OCI-M2 (cell line): ENCODE results near the gene LLGL2.

Experiments used
- DNase-seq: peaks from one replicate; lab custom pipeline; 2025; ENCODE audit not compliant: unreplicated experiment; lab: John Stamatoyannopoulos, UW

LLGL2 gene

DNA sequence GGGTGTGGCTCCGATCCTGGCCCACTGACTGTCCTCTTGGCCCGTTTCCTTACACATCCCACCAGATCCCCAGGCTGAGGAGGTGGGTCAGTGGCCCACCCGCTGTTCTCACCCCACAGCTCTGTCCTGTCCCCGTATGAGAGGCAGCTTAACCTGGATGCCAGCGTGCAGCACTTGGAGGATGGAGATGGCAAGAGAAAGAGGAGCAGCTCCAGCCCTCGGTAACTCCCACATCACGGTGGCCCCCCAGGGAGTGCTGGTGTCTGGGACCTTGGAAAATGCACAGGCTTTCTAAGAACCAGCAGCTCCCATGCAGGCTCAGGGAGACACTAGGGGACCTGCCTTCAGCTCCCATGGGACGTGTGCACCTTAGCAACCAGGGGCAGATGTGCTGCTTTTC, 4.2 kb upstream of the LLGL2 start:
- no peak for DNase-seq

DNA sequence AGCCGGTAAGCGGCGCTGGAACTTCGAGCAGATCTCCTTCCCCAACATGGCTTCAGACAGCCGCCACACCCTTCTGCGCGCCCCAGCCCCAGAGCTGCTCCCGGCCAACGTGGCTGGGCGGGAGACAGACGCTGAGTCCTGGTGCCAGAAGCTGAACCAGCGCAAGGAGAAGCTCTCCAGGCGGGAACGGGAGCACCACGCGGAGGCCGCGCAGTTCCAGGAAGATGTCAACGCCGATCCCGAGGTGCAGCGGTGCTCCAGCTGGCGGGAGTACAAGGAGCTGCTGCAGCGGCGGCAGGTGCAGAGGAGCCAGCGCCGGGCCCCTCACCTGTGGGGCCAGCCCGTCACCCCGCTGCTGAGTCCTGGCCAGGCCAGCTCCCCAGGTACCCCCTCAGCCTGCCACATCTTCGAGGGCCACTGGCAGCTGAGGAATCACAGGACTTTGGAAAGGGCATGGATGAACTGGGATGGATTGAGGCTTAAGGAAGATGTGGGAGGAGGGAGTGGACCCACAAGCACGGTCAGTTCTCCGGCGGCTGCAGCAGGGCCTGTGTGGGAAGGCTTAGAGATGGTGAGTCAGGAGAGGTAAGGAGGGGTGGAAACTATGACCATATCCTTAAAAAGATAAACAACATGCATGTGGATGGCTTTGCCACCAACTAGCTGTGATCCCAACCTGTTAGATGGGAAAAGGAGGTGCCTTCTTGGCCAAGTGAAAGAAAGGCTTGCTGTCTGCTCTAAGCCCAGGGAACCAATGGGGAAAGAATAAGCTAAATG, 3.4 kb upstream of the LLGL2 start:
- no peak for DNase-seq

DNA sequence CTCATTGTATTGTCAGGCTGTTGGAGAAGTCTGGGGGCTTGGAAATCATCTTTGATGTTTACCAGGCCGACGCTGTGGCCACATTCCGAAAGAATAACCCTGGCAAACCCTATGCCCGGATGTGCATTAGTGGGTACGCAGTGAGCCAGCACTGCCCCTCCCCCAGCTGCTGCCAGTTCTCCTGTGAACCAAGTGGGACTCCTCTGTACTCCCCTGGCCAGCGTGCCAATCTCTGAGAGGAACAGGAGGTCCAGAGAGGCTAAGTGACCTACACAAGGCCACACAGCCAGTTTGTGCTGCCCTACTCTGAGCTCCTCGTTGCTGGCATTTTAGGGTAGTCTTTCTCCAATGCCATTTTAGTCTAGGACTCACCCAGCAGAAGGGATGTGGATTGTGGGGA, 1.9 kb upstream of the LLGL2 start:
- no peak for DNase-seq

DNA sequence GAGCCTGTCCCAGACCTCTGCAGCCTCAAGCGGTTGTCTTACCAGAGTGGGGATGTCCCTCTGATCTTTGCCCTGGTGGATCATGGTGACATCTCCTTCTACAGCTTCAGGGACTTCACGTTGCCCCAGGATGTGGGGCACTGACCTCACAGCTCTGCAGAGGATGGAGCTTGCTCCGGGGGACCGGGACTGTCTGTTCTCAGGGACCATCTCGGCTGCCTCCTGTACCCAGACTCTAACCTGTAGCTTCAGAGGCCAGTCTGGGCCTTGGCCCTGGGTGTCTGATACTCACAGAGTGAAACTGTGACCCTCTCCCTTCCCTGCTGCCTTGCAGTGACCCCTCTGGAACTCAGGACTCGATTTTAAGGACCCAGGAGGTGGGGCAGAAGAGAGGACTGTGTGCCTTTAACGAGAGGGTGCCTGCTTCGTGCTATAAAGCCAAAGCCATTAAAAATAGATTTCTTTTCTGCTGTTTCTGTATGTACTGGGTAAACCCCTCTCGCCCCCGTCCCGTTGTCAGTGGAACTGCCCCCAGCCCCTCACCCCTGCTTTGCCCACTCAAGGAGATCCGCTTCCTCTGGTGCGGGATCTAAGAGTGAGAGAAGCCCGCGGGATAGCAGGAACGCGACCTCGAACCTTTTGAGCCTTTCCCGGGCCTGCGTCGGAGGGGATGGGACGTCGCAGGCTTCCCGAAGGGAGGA, 1.1 kb upstream of the LLGL2 start:
- no peak for DNase-seq

DNA sequence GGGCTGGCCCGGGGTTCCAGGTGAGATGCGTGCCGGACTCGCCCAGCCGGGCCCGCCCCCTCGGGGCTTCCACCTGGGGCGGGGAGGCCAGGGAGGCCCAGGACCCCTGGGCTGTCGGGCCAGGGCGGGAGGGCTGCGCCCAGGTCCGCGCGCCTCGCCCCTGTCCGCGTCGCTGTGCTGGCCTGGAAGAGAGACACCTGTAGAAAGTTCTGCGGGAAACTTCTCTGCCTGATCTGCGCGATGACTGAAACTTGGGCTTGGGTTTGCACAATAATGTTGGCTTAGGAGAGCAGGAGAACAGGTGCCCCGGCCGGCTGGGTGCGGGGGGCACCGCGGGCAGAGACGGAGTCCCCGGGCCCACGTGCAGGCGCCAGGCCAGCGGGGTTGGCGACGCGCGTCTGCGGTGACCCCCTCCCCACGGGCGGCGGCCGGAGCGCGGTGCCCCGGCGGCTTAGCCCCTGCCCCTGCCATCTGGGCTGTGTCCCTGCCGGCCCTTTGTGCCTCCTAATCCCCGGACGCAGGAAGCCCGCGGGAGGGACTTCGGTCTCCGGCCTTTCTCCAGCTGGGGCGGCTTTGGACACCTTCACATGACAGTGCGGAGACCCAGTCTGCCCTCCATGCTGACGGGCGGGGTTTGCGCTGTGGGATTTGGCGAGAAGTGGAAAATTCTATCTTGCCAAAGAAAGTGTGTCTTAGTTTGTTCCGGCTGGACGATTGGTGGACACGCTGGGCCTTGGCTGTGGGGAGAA, 483 bp downstream of the LLGL2 start:
- DNase-seq: no peak

DNA sequence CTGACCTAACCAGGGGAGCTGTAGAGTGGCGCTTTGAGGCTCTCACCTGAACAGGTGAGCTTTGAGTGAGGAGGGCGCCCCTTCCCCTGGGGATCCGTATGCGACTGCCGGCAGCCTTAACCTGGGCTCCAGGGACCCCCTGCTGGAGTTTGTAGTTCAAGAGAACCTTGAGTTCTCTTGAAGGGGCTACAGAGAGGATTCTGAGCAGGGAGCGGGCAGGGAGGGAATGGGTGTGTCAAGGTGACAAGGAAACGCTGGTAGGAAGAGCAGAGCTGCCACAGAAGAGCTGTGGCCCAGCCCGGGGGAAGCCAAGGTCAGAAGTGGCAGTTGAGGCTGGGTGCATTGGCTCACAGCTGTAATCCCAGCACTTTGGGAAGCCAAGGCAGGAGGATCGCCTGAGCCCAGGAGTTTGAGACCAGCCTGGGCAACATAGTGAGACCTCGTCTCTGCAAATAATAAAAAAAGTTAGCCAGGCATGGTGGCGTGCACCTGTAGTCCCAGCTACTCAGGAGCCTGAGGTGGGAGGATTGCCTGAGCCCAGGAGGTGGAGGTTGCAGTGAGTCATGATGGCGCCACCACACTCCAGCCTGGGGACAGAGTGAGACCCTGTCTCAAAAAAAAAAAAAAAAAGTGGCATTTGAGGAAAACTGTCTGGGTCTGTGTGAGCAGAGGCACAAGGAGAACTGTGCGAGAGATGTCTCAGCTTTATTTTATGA, 1.2 kb downstream of the LLGL2 start:
- no peak for DNase-seq

DNA sequence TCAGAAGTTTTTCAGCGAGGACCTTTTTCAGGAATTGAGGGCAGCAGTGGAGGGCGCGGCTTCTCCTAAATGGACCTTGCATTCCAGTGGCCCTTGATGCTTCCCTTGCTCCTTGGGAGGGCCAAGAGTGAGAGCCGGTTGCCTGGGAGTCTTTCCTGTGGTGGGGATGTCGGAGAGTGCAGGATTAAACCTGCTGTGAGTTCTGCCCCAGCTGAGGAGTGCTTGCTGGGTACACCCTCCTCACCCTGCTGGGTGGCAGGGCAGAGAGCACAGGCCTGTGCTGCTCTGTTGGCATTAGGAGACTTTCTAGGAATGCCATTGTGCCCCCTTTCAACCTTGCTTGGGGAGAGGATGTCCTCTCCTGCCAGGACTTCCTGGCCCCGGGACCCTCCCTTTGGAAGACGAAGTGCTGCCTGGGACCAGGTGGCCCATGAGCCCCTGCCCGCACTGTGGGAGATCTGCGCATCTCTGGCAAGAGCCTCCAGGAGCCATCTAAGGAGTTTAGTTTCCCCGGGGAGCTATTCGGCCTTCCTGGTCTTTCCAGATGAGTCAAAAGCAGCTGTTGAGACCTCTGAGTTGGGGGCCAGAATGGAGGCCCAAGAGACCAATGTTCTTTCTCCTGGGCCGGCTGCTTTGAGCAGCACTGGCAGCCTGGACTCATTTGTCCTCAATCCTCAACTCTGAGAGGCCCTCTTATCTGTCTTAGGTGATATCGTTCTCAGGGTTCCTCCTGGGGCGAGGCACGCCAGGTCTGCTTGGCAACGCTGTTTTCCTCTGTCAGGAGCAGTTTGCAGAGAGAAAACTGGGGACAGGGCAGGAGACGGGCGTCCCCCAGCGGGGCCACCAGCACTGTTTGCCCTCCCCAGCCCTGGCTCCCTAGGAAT, 5.6 kb downstream of the LLGL2 start:
- no peak for DNase-seq

DNA sequence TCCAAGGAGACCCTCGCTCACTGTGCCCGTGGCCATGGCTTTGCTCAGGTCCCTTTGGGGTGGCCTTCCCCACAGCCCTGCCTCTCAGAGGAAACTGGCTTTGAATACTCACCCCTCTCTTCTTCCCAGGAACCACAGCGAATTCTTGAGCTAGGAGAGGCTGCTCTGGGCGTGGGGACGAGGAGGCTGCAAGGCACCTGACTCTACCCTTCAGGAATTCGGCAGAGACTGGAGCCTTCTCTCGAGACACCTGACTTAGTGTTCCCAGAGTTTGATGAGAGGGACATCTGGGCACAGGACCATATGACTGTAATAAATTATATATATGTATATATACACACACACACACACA, 6.2 kb downstream of the LLGL2 start:
- DNase-seq: no peak

DNA sequence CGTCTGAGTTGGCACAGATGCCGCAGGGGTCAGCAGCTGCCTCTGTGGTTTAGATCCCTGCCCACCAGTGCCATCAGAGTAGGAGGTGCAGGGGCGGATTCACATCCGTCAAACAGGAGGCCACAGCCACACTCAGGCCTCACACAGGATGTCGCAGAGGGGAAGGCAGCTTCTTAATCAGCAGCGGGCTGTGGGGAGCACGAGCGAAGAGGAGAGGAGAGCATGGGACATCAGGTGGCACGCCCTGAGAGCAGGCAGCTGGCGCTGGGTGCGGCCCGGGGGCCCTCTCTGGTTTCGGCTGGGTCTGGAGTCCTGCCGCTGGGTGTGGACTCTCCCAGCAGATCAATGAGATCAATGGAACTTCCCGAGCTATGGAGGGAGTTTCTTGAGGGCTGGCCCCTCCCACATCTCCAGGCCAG, 9.6 kb downstream of the LLGL2 start:
- DNase-seq: no peak

DNA sequence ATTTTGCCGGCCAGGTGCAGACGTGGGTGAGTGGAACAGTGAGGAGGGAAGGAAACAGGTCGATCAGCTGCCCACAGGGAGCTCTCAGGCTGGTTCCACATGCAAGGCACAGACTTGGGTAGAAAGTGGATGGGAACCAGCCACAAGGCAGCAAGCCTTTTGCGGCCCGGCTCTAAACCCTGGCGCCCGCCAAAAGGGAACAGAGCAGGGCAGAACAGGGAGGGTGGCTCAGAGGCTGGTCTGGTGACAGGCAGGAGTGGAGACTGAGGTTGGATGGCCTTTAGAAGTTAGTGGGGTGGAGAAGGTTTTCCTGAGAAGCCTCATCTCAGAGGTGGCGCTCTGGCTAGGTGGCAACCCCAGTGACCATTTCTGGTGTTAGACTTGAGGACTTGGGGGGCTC, 10.4 kb downstream of the LLGL2 start:
- no peak for DNase-seq

DNA sequence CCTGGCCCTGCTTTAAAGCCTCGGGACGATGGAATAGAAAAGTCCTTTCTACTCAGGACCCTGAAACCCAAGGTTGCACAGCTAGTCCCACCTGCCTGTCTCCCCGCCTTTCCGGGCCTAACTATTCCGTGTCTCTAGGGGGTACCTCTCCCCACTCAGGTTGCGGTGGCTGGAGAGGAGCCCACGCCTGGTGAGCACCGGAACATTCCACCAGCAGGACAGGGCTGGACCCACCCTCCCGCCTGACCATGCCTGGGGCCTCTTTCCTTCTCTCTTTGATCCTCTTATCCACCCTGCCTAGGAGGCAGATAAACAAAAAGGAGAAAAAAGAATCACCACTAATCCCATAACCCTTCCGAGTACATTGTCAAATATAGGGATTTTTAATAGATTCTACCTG, 10.9 kb downstream of the LLGL2 start:
- DNase-seq: no peak

DNA sequence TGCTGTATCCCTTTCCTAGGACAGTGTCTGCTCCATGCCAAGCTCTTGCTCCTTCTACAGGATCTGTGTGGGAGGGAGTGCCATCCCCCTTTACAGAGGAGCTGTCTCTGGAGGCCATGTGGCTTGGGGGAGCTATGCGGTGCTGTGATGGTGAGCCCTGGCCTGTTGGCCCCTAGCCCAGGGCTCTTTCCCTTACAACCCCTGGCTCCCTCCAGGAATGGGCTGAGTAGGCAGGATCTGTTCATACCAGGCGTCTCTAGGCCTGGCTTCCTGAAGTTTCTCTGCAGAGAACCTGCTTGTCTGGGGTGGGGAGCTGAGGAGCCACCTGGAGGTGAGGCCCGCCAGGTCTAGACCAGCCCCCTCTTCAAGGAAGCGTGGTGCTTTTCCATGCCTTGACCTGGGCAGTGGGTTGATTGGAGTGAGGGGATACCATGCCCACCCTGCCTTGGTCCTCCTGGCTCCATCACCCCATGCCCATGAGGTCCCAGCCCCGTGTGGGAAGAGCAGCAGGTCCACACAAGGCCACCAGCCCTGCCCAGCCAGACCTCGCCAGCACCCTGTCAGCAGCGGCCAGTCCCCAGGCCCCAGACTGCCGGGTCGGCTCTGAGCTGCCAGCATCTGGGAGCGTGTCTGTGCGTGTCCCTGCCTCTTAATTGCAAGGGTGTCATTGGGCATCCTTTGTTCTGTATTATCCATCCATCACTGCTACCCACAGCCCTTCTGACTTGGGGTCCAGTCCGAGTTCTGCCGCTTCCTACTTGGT, 14.7 kb downstream of the LLGL2 start:
- DNase-seq: no peak

DNA sequence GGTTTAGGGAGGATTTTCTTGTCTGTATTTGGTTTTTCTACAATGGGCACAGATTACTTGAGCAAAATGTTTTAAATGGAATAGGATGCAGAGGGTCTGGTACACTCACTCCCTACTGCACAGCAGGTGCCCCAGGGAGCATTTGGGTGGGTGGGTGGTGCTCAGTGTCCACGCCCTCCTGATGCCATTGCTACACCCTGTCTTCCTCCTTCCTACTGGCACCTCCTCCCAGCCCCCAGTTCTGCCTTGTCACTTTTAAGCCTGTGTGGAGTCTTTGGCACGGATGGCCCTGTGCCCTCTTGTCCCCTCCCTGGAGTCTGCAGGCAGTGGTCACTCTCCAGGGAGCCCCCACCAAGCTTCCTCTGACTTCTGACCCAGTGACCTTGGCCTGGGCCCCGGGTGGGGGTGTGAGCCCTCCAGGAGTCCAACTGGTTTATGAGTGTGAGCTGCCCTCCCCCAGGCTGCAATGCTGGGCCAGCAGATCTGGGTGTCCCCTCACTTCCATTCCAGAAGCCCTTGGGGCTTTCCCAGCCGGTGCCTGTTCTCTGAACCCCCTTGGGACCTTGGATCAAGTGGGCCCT, 15.5 kb downstream of the LLGL2 start:
- no peak for DNase-seq

DNA sequence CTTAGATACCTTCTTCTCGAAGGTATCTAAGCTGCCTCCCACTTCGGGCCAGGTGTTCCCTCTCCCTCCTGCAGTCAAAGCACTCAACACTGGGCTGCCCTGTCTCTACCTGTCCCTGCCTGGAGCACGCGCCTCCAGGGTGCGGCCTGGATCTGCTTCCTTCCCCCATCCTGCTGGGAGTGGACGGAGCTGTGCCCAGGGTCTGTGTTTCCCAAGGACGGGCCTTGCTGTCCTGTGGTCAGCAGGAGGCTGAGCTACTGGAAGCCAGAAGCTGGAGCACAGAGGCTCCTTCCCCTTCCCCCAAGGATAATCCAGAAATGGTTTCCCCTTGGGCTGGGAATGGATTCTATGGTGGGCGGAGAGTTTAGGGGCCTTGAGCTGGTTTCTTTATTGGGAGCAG, 16.7 kb downstream of the LLGL2 start:
- no peak for DNase-seq

DNA sequence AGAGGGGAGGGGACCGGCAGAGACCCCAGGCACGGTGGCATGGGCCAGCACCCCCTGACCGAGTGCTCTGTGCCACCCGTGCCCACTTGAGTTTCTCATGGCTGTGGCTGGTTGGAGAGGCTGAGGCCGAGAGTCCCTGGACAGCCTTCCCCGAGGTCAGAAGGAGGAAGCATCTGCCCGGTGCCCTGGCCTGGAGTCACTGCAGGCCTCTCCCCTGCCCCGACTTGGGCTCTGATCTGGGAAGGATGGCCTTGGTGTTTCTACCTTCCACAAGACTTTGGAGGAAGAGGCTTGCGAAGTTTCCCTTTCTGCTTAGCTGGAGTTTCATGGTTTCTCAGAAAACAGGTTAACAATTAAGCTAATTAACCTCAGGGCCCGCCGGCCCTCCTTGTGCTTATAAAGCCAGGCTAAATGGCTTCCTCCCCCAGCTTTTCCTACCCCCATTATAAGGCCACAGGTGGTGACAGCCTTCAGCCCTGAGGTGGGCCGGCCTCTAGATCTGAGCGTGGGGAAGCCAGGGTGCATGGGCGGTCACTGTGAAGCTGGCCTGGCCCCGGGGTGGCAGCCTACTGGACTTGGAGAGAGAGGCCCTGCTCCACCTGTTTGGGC, 17.3 kb downstream of the LLGL2 start:
- no peak for DNase-seq

DNA sequence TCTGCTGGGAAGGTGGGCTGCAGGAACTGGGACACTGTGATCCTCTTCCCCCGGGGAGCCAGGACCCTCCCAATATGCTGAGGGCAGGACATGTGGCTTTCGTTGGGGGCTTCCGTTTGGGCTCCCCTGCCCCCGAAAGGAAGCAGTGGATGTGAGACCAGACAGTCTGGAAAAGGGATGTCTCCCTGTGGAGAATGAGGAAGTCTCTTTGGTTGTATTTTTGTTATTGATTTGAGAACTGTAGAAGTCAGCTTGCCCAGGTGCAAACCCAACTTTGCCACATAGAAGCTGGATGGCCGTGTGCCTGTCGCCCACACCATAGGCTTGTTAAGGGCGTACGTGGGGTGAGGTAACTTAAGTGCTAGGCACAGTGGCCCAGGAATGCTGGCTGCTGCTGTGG, 18.8 kb downstream of the LLGL2 start:
- DNase-seq: no peak

DNA sequence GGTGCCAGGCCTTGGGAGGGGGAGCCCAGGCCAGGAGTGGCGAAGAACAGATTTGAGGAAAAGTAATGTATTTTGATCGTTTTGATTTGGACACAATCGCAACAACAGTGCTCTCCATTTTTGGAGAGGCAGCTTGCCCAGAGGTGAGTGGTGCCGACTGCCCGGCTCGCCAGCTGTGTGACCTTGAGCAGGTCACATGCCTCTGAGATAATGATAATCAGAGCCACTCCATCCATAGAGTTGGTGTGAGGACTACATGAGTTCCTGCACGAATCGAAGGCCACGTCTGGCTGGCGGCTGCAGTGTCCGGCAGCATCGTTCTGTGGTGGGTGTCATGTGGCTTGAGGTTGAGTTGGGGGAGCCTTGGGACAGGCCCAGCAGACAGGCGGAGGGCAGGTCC, 20.7 kb downstream of the LLGL2 start:
- DNase-seq: no peak

DNA sequence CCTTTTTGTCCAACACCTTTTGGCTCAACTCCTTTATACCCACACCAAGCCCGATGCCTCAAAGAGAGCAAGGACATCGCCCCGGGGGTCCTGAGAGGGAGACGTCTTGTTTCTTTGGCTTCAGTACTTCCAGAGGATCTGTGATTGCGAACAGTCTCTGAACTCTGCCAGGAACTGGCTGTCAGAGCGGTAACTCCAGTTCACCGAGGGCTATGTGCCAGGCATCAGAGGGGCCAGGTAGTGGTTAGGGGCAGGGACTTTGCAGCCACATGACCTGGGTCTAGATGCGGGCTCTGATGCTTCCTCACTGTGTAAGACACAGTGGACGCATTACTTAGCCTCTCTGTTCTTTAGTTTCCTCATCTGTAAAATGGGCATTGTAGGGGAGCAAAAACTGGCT, 21.6 kb downstream of the LLGL2 start:
- DNase-seq: no peak

DNA sequence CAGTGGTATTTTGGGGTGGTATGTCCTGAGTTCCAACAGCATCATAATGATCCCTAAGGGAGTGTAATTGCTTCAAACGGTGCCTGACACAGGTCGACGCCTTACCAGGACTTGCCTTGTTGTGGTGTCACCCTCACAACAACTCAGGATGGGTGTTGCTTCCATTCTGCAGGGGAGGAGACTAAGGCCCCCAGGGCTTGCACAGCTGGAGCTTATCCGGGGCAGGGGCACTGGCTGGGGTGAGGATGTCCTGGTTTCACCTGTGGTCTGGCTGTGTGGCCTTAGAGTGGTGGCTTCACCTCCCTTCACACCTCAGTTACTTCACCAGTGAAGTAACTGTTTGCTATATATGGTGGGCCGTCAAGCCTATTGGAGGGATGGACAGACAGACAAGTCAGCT, 23.3 kb downstream of the LLGL2 start:
- DNase-seq: no peak
